ENCODE measurements around the gene CPD. TPM values are rescaled to one million over a fixed set of nuclear protein-coding genes. Genes with fewer than 3 reads are reported as not detected.

CPD gene
- total and polyA plus RNA-seq, 2 of the 13 experiments (the other 11 are each of a cell fraction or from before 2014, with no cell fraction given) = 46.1 to 72.3 TPM

DNA sequence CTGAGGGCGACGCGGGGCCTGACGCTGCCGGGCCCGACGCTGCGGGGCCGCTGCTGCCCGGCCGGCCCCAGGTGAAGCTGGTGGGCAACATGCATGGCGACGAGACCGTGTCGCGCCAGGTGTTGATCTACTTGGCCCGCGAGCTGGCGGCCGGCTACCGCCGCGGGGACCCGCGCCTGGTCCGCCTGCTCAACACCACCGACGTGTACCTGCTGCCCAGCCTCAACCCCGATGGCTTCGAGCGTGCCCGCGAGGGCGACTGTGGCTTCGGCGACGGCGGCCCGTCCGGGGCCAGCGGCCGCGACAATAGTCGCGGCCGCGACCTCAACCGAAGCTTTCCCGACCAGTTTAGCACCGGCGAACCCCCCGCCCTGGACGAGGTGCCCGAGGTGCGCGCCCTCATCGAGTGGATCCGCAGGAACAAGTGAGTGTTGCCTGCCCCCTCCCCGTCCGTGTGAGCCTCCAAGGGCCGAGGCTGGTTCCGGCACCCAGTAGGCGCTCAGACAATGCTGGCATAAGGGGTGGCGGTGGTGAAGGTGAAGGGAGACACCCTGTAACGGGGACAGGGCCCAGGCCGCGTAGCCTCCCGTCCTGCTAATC lies 676 bp downstream of the CPD start (continued):
- TF ChIP-seq, protein P1, sequence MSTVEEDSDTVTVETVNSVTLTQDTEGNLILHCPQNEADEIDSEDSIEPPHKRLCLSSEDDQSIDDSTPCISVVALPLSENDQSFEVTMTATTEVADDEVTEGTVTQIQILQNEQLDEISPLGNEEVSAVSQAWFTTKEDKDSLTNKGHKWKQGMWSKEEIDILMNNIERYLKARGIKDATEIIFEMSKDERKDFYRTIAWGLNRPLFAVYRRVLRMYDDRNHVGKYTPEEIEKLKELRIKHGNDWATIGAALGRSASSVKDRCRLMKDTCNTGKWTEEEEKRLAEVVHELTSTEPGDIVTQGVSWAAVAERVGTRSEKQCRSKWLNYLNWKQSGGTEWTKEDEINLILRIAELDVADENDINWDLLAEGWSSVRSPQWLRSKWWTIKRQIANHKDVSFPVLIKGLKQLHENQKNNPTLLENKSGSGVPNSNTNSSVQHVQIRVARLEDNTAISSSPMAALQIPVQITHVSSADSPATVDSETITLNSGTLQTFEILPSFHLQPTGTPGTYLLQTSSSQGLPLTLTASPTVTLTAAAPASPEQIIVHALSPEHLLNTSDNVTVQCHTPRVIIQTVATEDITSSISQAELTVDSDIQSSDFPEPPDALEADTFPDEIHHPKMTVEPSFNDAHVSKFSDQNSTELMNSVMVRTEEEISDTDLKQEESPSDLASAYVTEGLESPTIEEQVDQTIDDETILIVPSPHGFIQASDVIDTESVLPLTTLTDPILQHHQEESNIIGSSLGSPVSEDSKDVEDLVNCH (CRISPR knock-in tag; IDR thresholded peaks at IDR 0.05) = no peak
- TF ChIP-seq ZC3H13 (CRISPR knock-in tag; IDR thresholded peaks at IDR 0.05) (0 out of 2 replicates have a peak, but pooled peaks have one; percentile 34), TMF1 (CRISPR knock-in tag; IDR thresholded peaks at IDR 0.05; ENCODE audit: low read depth) (peak; percentile 44; the same call in 1 of the 2 replicates), TARDBP (CRISPR knock-in tag; IDR thresholded peaks at IDR 0.05) (no peak), ZNF777 (CRISPR knock-in tag; IDR thresholded peaks at IDR 0.05) (peak; percentile 79), KDM5A (IDR thresholded peaks at IDR 0.05; ENCODE audit: borderline replicate concordance, low read length) (no peak; the same call in 1 of the 2 replicates), ERF (CRISPR knock-in tag; IDR thresholded peaks at IDR 0.05) (no peak), EEA1 (CRISPR knock-in tag; IDR thresholded peaks at IDR 0.05; ENCODE audit: borderline replicate concordance) (no peak), HMG20A (CRISPR knock-in tag; IDR thresholded peaks at IDR 0.05; ENCODE audit: borderline replicate concordance) (no peak), JUN (CRISPR knock-in tag; IDR thresholded peaks at IDR 0.05) (no peak), POLR2G (IDR thresholded peaks at IDR 0.05; ENCODE audit: low read depth, low read length) (no peak), BHLHE40 (IDR thresholded peaks at IDR 0.05; ENCODE audit: low read length) (no peak), PHB2 (IDR thresholded peaks at IDR 0.05; ENCODE audit: partially characterized antibody) (no peak)
- TF ChIP-seq, protein P2, sequence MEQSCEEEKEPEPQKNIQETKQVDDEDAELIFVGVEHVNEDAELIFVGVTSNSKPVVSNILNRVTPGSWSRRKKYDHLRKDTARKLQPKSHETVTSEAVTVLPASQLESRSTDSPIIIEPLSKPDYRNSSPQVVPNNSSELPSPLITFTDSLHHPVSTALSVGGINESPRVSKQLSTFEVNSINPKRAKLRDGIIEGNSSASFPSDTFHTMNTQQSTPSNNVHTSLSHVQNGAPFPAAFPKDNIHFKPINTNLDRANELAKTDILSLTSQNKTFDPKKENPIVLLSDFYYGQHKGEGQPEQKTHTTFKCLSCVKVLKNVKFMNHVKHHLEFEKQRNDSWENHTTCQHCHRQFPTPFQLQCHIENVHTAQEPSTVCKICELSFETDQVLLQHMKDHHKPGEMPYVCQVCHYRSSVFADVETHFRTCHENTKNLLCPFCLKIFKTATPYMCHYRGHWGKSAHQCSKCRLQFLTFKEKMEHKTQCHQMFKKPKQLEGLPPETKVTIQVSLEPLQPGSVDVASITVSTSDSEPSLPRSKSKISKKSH (CRISPR knock-in tag; IDR thresholded peaks at IDR 0.05; ENCODE audit: borderline replicate concordance) = no peak
- TF ChIP-seq, protein P3, sequence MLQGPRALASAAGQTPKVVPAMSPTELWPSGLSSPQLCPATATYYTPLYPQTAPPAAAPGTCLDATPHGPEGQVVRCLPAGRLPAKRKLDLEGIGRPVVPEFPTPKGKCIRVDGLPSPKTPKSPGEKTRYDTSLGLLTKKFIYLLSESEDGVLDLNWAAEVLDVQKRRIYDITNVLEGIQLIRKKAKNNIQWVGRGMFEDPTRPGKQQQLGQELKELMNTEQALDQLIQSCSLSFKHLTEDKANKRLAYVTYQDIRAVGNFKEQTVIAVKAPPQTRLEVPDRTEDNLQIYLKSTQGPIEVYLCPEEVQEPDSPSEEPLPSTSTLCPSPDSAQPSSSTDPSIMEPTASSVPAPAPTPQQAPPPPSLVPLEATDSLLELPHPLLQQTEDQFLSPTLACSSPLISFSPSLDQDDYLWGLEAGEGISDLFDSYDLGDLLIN (CRISPR knock-in tag; IDR thresholded peaks at IDR 0.05; ENCODE audit: borderline replicate concordance) = 0 out of 2 replicates have a peak, but pooled peaks have one; percentile 6
- TF ChIP-seq, protein P4, sequence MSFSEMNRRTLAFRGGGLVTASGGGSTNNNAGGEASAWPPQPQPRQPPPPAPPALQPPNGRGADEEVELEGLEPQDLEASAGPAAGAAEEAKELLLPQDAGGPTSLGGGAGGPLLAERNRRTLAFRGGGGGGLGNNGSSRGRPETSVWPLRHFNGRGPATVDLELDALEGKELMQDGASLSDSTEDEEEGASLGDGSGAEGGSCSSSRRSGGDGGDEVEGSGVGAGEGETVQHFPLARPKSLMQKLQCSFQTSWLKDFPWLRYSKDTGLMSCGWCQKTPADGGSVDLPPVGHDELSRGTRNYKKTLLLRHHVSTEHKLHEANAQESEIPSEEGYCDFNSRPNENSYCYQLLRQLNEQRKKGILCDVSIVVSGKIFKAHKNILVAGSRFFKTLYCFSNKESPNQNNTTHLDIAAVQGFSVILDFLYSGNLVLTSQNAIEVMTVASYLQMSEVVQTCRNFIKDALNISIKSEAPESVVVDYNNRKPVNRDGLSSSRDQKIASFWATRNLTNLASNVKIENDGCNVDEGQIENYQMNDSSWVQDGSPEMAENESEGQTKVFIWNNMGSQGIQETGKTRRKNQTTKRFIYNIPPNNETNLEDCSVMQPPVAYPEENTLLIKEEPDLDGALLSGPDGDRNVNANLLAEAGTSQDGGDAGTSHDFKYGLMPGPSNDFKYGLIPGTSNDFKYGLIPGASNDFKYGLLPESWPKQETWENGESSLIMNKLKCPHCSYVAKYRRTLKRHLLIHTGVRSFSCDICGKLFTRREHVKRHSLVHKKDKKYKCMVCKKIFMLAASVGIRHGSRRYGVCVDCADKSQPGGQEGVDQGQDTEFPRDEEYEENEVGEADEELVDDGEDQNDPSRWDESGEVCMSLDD (CRISPR knock-in tag; IDR thresholded peaks at IDR 0.05; ENCODE audit: borderline replicate concordance) = no peak
- TF ChIP-seq, protein P5, sequence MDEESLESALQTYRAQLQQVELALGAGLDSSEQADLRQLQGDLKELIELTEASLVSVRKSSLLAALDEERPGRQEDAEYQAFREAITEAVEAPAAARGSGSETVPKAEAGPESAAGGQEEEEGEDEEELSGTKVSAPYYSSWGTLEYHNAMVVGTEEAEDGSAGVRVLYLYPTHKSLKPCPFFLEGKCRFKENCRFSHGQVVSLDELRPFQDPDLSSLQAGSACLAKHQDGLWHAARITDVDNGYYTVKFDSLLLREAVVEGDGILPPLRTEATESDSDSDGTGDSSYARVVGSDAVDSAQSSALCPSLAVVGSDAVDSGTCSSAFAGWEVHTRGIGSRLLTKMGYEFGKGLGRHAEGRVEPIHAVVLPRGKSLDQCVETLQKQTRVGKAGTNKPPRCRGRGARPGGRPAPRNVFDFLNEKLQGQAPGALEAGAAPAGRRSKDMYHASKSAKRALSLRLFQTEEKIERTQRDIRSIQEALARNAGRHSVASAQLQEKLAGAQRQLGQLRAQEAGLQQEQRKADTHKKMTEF (CRISPR knock-in tag; IDR thresholded peaks at IDR 0.05) = no peak
